Sigmoid colon (tissue), 7 donors: ENCODE results near the gene TP53I11. TPM values are rescaled to one million over a fixed set of nuclear protein-coding genes. Genes with fewer than 3 reads are reported as not detected.

Source experiments
- DNase-seq: peaks from one replicate; pipeline ENCODE4 v3.0.0-alpha.2; 2019
- H3K27ac ChIP-seq, 4 donors: fragments of 200-600 bp; sonication (generic); one replicate each; pipeline ENCODE4 v1.5.1; 2016 to 2019; ENCODE audit warnings: mild to moderate bottlenecking in 1 of 4
- H3K27me3 ChIP-seq, 3 donors: fragments of 200-600 bp; sonication (generic); one replicate each; pipeline ENCODE4 v1.5.1; 2019; ENCODE audit warnings: mild to moderate bottlenecking in 1 of 3
- H3K36me3 ChIP-seq, 4 donors: fragments of 200-600 bp; sonication (generic); one replicate each; pipeline ENCODE4 v1.5.1; 2016 to 2019
- H3K4me1 ChIP-seq, 4 donors: fragments of 200-600 bp; sonication (generic); one replicate each; pipeline ENCODE4 v1.5.1; 2017 to 2019
- H3K4me3 ChIP-seq, 4 donors: fragments of 200-600 bp; sonication (generic); one replicate each; pipeline ENCODE4 v1.5.1; 2017 to 2019; ENCODE audit warnings: mild to moderate bottlenecking in 2 of 4, moderate library complexity in 1 of 4
- H3K9me3 ChIP-seq, 4 donors: fragments of 200-600 bp in 3 of 4; sonication (generic) in 3 of 4; one replicate each; pipeline versions ENCODE4 v1.5.1 to v1.6.1; 2013 to 2019
- EP300 ChIP-seq, 4 donors: sonication (generic); formaldehyde crosslinking; IDR thresholded peaks; one replicate each; pipeline ENCODE4 v1.6.1; 2017; ENCODE audit warnings: antibody characterized with exemption in 4 of 4
- POLR2A ChIP-seq, 2 donors: fragments of 450-650 bp; IDR thresholded peaks; one replicate each; pipeline ENCODE4 v1.6.1; 2016; ENCODE audit warnings: antibody characterized with exemption in 2 of 2, mild to moderate bottlenecking in 2 of 2, moderate library complexity in 2 of 2
- POLR2AphosphoS5 ChIP-seq, 4 donors: sonication (generic); formaldehyde crosslinking; IDR thresholded peaks; one replicate each; pipeline ENCODE4 v1.6.1; 2017; ENCODE audit warnings: antibody characterized with exemption in 4 of 4
- WGBS, 2 donors: extraction: QIAGEN DNeasy Blood & Tissue Kit; methylation state at CpG; one replicate each; pipeline ENCODE4 v1.1.7; 2013; 5-methylcytosine and 5-hydroxymethylcytosine counted together
- intact Hi-C: fragments of 100-400 bp; cut with DNase I; formaldehyde crosslinking; loops from one replicate; pipeline ENCODE4 v1.15.1; 2023
- polyA plus RNA-seq, 3 donors: library from polyadenylated mRNA; stranded (reverse); fragments of 200-250 nt; gene quantifications; one replicate each; pipeline ENCODE4 v1.2.3, GENCODE V29; 2013
- total RNA-seq, 4 donors: library from RNA; depleted of rRNA; stranded (reverse); fragments of >200 nt; gene quantifications; one replicate each; pipeline ENCODE4 v1.1.0, GENCODE V29; 2016
- TF ChIP-seq, protein P1 (sequence below), 4 experiments: fragments of 450-650 bp in 3 of 4; fragments of 200-600 bp in 1 of 4; IDR thresholded peaks; one replicate each; pipeline ENCODE4 v1.5.1; 2016 to 2019; ENCODE audit warnings: antibody characterized with exemption in 4 of 4, mild to moderate bottlenecking in 3 of 4, moderate library complexity in 2 of 4
- donor health status: healthy with polysubstance abuse.
- donor health status: Bipolar disorder and iron deficiency.
- donor health status: healthy.

TP53I11 gene
- total and polyA plus RNA-seq, 7 donors, result 12.0 to 67.0 (median 17.9) TPM

DNA sequence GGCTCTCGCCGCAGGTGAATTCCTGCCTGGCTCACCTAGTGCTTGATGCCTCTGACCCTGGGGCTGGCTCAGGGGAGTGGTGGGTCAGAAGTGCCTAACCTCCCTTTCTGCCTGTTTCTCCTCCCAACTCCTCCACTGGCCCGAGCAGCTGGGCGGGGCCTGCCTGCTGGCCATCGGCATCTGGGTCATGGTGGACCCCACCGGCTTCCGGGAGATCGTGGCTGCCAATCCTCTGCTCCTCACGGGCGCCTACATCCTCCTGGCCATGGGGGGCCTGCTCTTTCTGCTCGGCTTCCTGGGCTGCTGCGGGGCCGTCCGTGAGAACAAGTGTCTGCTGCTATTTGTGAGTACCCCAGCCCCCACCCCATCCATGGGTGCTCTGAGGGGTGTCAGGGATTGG lies 41.1 kb downstream of the TP53I11 start:
- Histone ChIP-seq H3K36me3 (peaks cover 0 to 34% (median 4%) of the 10 kb centered on the region in 4 donors), H3K27me3 (no peaks in the 10 kb centered on the region), H3K27ac (no peak overlapping the region), H3K4me1 (peaks cover 0 to 27% (median 20%) of the 10 kb centered on the region in 4 donors), H3K4me3 (no peak overlapping the region), H3K9me3 (no peaks in the 10 kb centered on the region)
- 93% methylated on average over 14 of the region's 14 CpGs for WGBS, 2 donors
- intact Hi-C loops, result no loop called here
- no peak for DNase-seq
- TF ChIP-seq POLR2A (IDR thresholded peaks at IDR 0.05) (no peak), EP300 (IDR thresholded peaks at IDR 0.05) (no peak), POLR2AphosphoS5 (IDR thresholded peaks at IDR 0.05) (no peak)
- TF ChIP-seq, protein P1, sequence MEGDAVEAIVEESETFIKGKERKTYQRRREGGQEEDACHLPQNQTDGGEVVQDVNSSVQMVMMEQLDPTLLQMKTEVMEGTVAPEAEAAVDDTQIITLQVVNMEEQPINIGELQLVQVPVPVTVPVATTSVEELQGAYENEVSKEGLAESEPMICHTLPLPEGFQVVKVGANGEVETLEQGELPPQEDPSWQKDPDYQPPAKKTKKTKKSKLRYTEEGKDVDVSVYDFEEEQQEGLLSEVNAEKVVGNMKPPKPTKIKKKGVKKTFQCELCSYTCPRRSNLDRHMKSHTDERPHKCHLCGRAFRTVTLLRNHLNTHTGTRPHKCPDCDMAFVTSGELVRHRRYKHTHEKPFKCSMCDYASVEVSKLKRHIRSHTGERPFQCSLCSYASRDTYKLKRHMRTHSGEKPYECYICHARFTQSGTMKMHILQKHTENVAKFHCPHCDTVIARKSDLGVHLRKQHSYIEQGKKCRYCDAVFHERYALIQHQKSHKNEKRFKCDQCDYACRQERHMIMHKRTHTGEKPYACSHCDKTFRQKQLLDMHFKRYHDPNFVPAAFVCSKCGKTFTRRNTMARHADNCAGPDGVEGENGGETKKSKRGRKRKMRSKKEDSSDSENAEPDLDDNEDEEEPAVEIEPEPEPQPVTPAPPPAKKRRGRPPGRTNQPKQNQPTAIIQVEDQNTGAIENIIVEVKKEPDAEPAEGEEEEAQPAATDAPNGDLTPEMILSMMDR (IDR thresholded peaks at IDR 0.05), result no peak

DNA sequence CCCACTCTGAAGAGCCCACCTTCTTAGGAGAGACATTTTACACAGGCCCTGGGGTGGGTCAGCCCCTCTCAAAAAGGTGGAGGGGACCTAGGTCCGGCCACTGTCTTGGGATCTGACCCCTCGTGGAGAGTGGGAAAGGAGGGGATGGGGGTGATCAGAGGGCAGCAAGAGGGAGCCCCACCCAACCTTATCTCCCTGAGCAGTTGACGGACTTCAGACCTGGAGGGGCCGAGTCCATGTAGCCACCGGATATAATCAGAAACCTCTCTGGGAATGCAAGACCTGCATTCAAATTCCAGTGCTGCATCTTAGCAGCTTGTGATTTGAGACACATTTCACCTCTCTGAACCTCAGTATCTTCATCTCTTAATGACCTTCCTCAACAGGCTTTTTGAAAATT lies 44.0 kb downstream of the TP53I11 start:
- Histone ChIP-seq H3K9me3 (no peaks in the 10 kb centered on the region), H3K27me3 (no peaks in the 10 kb centered on the region), H3K4me3 (no peak overlapping the region), H3K36me3 (peaks cover 0 to 24% (median 4%) of the 10 kb centered on the region in 4 donors), H3K4me1 (peaks cover 0 to 31% (median 19%) of the 10 kb centered on the region in 4 donors), H3K27ac (no peak overlapping the region)
- DNase-seq, result no peak
- TF ChIP-seq POLR2A (IDR thresholded peaks at IDR 0.05), result no peak
- TF ChIP-seq EP300 (IDR thresholded peaks at IDR 0.05), result no peak
- intact Hi-C loops, result no loop called here
- 22 to 62% methylated on average over 5 of the region's 5 CpGs for WGBS, 2 donors

DNA sequence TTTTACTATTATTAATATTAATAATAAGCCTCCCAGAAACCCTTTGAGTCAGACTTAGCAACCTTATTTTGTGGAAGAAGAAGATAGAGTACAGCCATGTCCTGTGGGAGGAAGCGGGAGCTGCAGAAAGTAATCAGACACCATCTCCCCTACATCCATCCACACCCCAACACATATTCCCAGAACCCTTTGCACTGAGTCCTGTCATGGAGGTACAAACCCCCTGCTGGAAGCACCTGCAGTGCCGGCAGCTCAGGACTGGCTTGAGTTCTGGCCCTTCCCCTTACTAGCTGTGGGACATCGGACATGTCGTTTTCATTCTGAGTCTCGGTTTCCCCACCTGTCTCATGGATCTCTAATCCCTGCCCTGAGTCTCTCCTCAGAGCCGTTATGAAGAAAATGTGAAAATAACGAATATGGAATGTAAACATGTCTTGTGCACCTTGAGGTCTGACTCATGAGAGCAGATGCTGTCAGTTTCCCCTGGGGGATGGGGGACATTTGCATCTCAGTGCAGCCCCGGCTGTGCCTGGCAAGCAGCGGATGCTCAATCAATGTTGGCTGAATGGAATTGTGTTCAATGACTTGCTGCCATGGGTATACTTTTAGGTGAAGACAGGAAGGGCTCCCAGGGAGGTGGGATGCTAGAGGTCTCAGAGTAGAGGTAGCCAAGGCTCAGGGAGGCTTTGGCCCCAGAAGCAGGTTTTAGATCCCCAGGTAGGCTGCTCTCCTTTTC lies 45.4 kb downstream of the TP53I11 start:
- Histone ChIP-seq H3K36me3 (peaks cover 0 to 23% (median 4%) of the 10 kb centered on the region in 4 donors), H3K4me3 (no peak overlapping the region), H3K27me3 (no peaks in the 10 kb centered on the region), H3K4me1 (peaks cover 0 to 25% (median 9%) of the 10 kb centered on the region in 4 donors), H3K9me3 (no peaks in the 10 kb centered on the region), H3K27ac (no peak overlapping the region)
- intact Hi-C loops, result no loop called here
- DNase-seq, result no peak
- no peak for TF ChIP-seq EP300 (IDR thresholded peaks at IDR 0.05)
- TF ChIP-seq POLR2AphosphoS5 (IDR thresholded peaks at IDR 0.05), result no peak
- TF ChIP-seq, protein P1 (IDR thresholded peaks at IDR 0.05), result no peak
- TF ChIP-seq POLR2A (IDR thresholded peaks at IDR 0.05), result no peak
- 82 to 86% methylated on average over 9 of the region's 9 CpGs for WGBS, 2 donors

DNA sequence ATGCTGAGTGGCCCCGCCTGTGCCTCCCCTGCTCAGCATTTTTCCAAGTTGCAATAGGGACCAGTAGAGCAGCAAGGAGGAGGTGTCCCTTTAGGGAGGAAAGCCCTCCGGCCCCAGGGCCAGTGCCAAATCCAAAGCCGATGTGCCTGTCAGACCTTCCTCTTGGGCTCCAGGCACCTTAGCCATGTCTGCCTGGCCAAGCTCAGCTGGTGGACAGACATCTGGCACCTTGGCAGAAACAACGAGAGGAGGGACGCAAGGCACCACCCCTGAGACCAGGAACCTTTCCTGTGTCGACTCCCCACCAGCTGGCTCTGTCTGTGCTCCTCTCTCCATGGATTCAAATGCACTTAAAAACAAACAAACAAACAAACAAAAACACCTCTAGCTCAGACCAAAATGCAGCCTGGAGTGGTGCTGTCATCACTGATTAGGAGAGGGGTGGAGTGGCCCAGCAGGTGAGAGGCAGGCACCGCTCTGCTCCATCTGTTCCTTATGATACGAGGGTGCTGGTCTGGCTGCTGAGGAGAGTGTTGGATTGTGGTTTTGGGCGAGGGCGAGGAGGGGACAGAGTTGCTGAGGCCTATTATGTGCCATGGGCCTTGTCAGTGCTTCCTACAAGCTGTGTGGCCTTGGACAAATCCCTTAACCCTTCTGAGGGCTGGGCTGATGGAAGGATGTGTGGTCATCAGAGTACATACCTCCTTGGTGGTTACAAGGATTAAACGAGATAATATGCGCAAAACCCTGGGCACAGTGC lies 46.2 kb downstream of the TP53I11 start:
- WGBS, 2 donors, result 81% methylated on average over 12 of the region's 12 CpGs
- Histone ChIP-seq H3K27ac (no peak overlapping the region), H3K27me3 (no peaks in the 10 kb centered on the region), H3K9me3 (no peaks in the 10 kb centered on the region), H3K36me3 (peaks cover 0 to 14% (median under 1%) of the 10 kb centered on the region in 4 donors), H3K4me1 (peaks cover 0 to 25% (median 8%) of the 10 kb centered on the region in 4 donors), H3K4me3 (no peak overlapping the region)
- DNase-seq, result no peak
- no peak for TF ChIP-seq POLR2A (IDR thresholded peaks at IDR 0.05)
- no peak for TF ChIP-seq POLR2AphosphoS5 (IDR thresholded peaks at IDR 0.05)
- intact Hi-C loops, result no loop called here

DNA sequence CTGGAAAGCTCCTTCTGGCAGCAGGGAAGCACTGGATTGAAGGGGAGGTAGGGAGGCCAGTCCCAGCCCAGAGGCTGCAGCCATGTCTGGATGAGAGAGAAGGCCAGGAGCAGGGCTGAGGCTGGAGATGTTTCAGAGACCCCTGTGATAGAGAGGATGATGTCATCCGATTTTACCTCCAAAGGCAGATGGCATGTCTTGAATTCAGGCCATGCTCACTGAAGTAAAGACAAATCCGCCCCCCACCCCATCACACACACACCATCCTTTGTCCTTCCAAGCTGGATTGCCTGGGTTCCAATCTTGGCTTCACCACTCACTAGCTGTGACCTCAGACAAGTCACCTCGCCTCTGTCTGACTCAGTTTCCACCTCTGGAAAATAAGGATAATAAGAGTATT lies 47.2 kb downstream of the TP53I11 start:
- H3K27me3 ChIP-seq, result no peaks in the 10 kb centered on the region
- 94% methylated on average over 3 of the region's 3 CpGs for WGBS, 2 donors
- DNase-seq, result no peak
- H3K9me3 ChIP-seq, result no peaks in the 10 kb centered on the region
- H3K27ac ChIP-seq, result no peak overlapping the region
- no peak for TF ChIP-seq POLR2AphosphoS5 (IDR thresholded peaks at IDR 0.05)
- no peak for TF ChIP-seq EP300 (IDR thresholded peaks at IDR 0.05)
- TF ChIP-seq POLR2A (IDR thresholded peaks at IDR 0.05), result no peak
- TF ChIP-seq, protein P1 (IDR thresholded peaks at IDR 0.05), result no peak
- H3K4me3 ChIP-seq, result no peak overlapping the region
- intact Hi-C loops, result no loop called here
- H3K4me1 ChIP-seq, result peaks cover 0 to 25% (median 8%) of the 10 kb centered on the region in 4 donors
- H3K36me3 ChIP-seq, result peaks cover 0 to 14% (median 0%) of the 10 kb centered on the region in 4 donors
